H9 (cell line): ENCODE data around the gene UTP20. TPM values are rescaled to one million over a fixed set of nuclear protein-coding genes. Genes with fewer than 3 reads are reported as not detected.

Experiments
- DNase-seq: peaks from one replicate; pipeline ENCODE4 v3.0.0-alpha.2; 2017
- H2AFZ ChIP-seq: one replicate; pipeline ENCODE4 v1.6.1; 2013; ENCODE audit warnings: mild to moderate bottlenecking, low read length, control low read depth, moderate library complexity
- H2AK5ac ChIP-seq: 2 replicates; pipeline ENCODE4 v1.6.1; 2013; ENCODE audit warnings: low read length, control low read depth, mixed read lengths; ENCODE audit not compliant: insufficient read length
- H2BK120ac ChIP-seq: one replicate; pipeline ENCODE4 v1.6.1; 2013; ENCODE audit warnings: low read depth, mild to moderate bottlenecking, low read length, control low read depth, inconsistent platforms; ENCODE audit not compliant: poor library complexity, severe bottlenecking
- H2BK12ac ChIP-seq: 2 replicates; pipeline ENCODE4 v1.6.1; 2013; ENCODE audit warnings: low read length, control low read depth, mixed read lengths, low read depth; ENCODE audit not compliant: insufficient read length
- H2BK15ac ChIP-seq: 2 replicates; pipeline ENCODE4 v1.6.1; 2013; ENCODE audit warnings: low read depth, low read length, control low read depth
- H2BK20ac ChIP-seq: one replicate; pipeline ENCODE4 v1.6.1; 2013; ENCODE audit warnings: low read depth, mild to moderate bottlenecking, low read length, control low read depth, inconsistent platforms; ENCODE audit not compliant: poor library complexity, severe bottlenecking
- H2BK5ac ChIP-seq: 2 replicates; pipeline ENCODE4 v1.6.1; 2013; ENCODE audit warnings: low read length, control low read depth, mixed read lengths; ENCODE audit not compliant: insufficient read length
- H3K14ac ChIP-seq: 2 replicates; pipeline ENCODE4 v1.6.1; 2013; ENCODE audit warnings: low read length, control low read depth; ENCODE audit not compliant: insufficient read depth
- H3K18ac ChIP-seq: 2 replicates; pipeline ENCODE4 v1.6.1; 2013; ENCODE audit warnings: low read depth, mild to moderate bottlenecking, mixed read lengths, low read length, control low read depth; ENCODE audit not compliant: insufficient read length
- H3K23ac ChIP-seq: 2 replicates; pipeline ENCODE4 v1.6.1; 2013; ENCODE audit warnings: low read length, control low read depth, mixed read lengths, low read depth; ENCODE audit not compliant: insufficient read length
- H3K23me2 ChIP-seq: 2 replicates; pipeline ENCODE4 v1.6.1; 2013; ENCODE audit warnings: low read depth, mild to moderate bottlenecking, mixed read lengths, low read length, control low read depth; ENCODE audit not compliant: insufficient read length, poor library complexity, severe bottlenecking
- H3K27ac ChIP-seq: 2 replicates; pipeline ENCODE4 v1.5.1; 2013; ENCODE audit warnings: low read length, control low read depth, mixed read lengths, low read depth; ENCODE audit not compliant: insufficient read length
- H3K27me3 ChIP-seq: 2 replicates; pipeline ENCODE4 v1.6.1; 2013; ENCODE audit warnings: low read length, control low read depth, inconsistent platforms; ENCODE audit not compliant: insufficient read depth
- H3K4ac ChIP-seq: 2 replicates; pipeline ENCODE4 v1.6.1; 2013; ENCODE audit warnings: low read depth, mild to moderate bottlenecking, control low read depth, inconsistent platforms, low read length, moderate library complexity
- H3K4me1 ChIP-seq: 2 replicates; pipeline ENCODE4 v1.6.1; 2013; ENCODE audit warnings: low read length, control low read depth, inconsistent platforms; ENCODE audit not compliant: insufficient read depth
- H3K4me2 ChIP-seq: 2 replicates; pipeline ENCODE4 v1.6.1; 2013; ENCODE audit warnings: low read length, control low read depth, mixed read lengths; ENCODE audit not compliant: insufficient read length, insufficient read depth
- H3K56ac ChIP-seq: 2 replicates; pipeline ENCODE4 v1.6.1; 2013; ENCODE audit warnings: low read depth, mild to moderate bottlenecking, mixed read lengths, low read length, control low read depth; ENCODE audit not compliant: insufficient read length
- H3K79me1 ChIP-seq: 2 replicates; pipeline ENCODE4 v1.6.1; 2013; ENCODE audit warnings: low read depth, mild to moderate bottlenecking, moderate library complexity, low read length, control low read depth, inconsistent platforms; ENCODE audit not compliant: insufficient read depth, poor library complexity, severe bottlenecking
- H3K79me2 ChIP-seq: 2 replicates; pipeline ENCODE4 v1.6.1; 2013; ENCODE audit warnings: low read length, control low read depth, inconsistent platforms; ENCODE audit not compliant: insufficient read depth
- H3K9ac ChIP-seq: 2 replicates; pipeline ENCODE4 v1.6.1; 2013; ENCODE audit warnings: low read length, control low read depth, mixed read lengths; ENCODE audit not compliant: insufficient read length; ENCODE audit errors: extremely low read depth
- H3K9me3 ChIP-seq: one replicate; pipeline ENCODE4 v1.6.1; 2013; ENCODE audit warnings: low read depth, low read length, inconsistent platforms; ENCODE audit not compliant: control insufficient read depth
- H3T11ph ChIP-seq: one replicate; pipeline ENCODE4 v1.6.1; 2013; ENCODE audit warnings: mild to moderate bottlenecking, low read length, control low read depth, inconsistent platforms
- H4K20me1 ChIP-seq: one replicate; pipeline ENCODE4 v1.6.1; 2013; ENCODE audit not compliant: control insufficient read depth, insufficient read length, insufficient read depth
- H4K5ac ChIP-seq: 2 replicates; pipeline ENCODE4 v1.6.1; 2013; ENCODE audit warnings: low read depth, mild to moderate bottlenecking, mixed read lengths, low read length, control low read depth; ENCODE audit not compliant: insufficient read length
- H4K8ac ChIP-seq: replicated peaks from 2 replicates; pipeline ENCODE4 v1.6.1; 2013; ENCODE audit warnings: low read length, control low read depth, mixed read lengths, low read depth; ENCODE audit not compliant: insufficient read length
- H4K91ac ChIP-seq: 2 replicates; pipeline ENCODE4 v1.6.1; 2013; ENCODE audit warnings: low read depth, mild to moderate bottlenecking, moderate library complexity, mixed read lengths, low read length, control low read depth; ENCODE audit not compliant: insufficient read length
- H3K27ac Mint-ChIP-seq, 3 experiments: 2 replicates in 2 of 3; 3 replicates in 1 of 3; pipeline ENCODE4 v1.8.0; 2020 to 2021; ENCODE audit warnings: mixed read lengths in 3 of 3, mild to moderate bottlenecking in 1 of 3, moderate library complexity in 1 of 3
- H3K27me3 Mint-ChIP-seq: 2 replicates; pipeline ENCODE4 v1.8.0; 2021; ENCODE audit warnings: low read depth, mild to moderate bottlenecking, moderate library complexity, mixed read lengths
- H3K36me3 Mint-ChIP-seq, 3 experiments: 2 replicates in 2 of 3; 3 replicates in 1 of 3; pipeline ENCODE4 v1.8.0; 2020 to 2021; ENCODE audit warnings: low read depth in 3 of 3, mixed read lengths in 3 of 3; ENCODE audit not compliant: insufficient read depth in 1 of 3
- H3K4me1 Mint-ChIP-seq, 2 experiments: 2 replicates each; pipeline ENCODE4 v1.8.0; 2020; ENCODE audit warnings: mixed read lengths in 2 of 2
- H3K4me3 Mint-ChIP-seq, 2 experiments: 2 replicates in 1 of 2; 3 replicates in 1 of 2; pipeline ENCODE4 v1.8.0; 2020 to 2021; ENCODE audit warnings: mild to moderate bottlenecking in 2 of 2, mixed read lengths in 2 of 2, moderate library complexity in 1 of 2
- H3K9me3 Mint-ChIP-seq, 2 experiments: 2 replicates in 1 of 2; 3 replicates in 1 of 2; pipeline ENCODE4 v1.8.0; 2020; ENCODE audit warnings: mild to moderate bottlenecking in 2 of 2, mixed read lengths in 2 of 2, moderate library complexity in 1 of 2
- WGBS: extraction: QIAGEN DNeasy Blood & Tissue Kit; methylation state at CpG from one replicate; pipeline ENCODE4 v1.1.7; 2013; ENCODE audit warnings: missing lambda C conversion rate, low lambda C conversion rate, mixed read lengths; ENCODE audit not compliant: insufficient read length; ENCODE audit errors: extremely low coverage; 5-methylcytosine and 5-hydroxymethylcytosine counted together
- total RNA-seq: library from RNA; stranded (reverse); gene quantifications from 2 replicates; pipeline ENCODE4 v1.2.1, GENCODE V29; 2021
- TF ChIP-seq, protein P1 (sequence below): fragments of 200-600 bp; sonication (generic); conservative IDR thresholded peaks from 3 replicates; pipeline ENCODE4 v1.8.0; 2021; ENCODE audit warnings: antibody characterized with exemption, mild to moderate bottlenecking

Gene UTP20
- total RNA-seq, 1 experiment from 2014 or later = 38.3 TPM

DNA sequence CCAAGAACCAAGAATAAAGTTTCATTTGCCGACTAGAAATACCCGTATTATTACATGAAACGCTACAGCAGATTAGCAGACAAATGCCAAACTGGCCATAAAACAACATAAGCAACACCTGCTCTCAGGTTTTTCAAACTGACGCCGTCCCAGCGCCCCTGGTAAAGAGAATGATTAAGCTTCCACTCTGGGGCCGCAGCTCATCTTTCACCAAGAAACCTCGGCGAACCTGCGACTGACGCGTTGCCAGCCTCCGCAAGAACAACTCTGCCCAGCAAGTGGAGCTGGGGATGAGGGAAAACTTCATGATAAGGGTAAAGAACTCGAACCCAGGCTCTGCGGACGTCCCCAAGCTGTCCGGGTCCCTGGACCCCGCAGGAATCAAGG, 127.1 kb downstream of the UTP20 start:
- Histone ChIP-seq H3K14ac (no peak overlapping the region), H2BK12ac (no peak overlapping the region), H2BK5ac (no peak overlapping the region), H3K4me1 (no peaks in the 10 kb centered on the region), H2AK5ac (no peak overlapping the region), H3K79me2 (peaks cover 8% of the 10 kb centered on the region; the same call in 1 of the 2 replicates), H3K9ac (peak overlapping the region; percentile 88), H3K23me2 (peaks cover 11% of the 10 kb centered on the region), H2BK20ac (no peak overlapping the region), H4K20me1 (no peaks in the 10 kb centered on the region), H4K91ac (no peak overlapping the region), H3T11ph (no peak overlapping the region), H3K18ac (no peak overlapping the region), H3K9me3 (no peaks in the 10 kb centered on the region), H3K4ac (no peak overlapping the region), H3K27ac (no peak overlapping the region), H3K23ac (no peak overlapping the region), H4K5ac (no peak overlapping the region), H4K8ac (no peak overlapping the region), H3K4me2 (peak overlapping the region; percentile 86), H2AFZ (no peak overlapping the region), H2BK15ac (no peak overlapping the region), H3K79me1 (peaks cover 2% of the 10 kb centered on the region), H3K27me3 (no peaks in the 10 kb centered on the region), H2BK120ac (no peak overlapping the region), H3K56ac (no peak overlapping the region)
- Mint-ChIP-seq H3K4me1 (peaks cover 8 to 9% of the 10 kb centered on the region in 2 experiments), H3K9me3 (peaks cover 0 to 3% of the 10 kb centered on the region in 2 experiments; a peak in 1 of 5 replicates), H3K27ac (peak overlapping the region; percentile 96 to 99 (median 99); a peak in 6 of 7 replicates), H3K4me3 (peak overlapping the region; percentile 95 to 99), H3K27me3 (no peaks in the 10 kb centered on the region), H3K36me3 (peaks cover 0 to 9% (median 6%) of the 10 kb centered on the region in 3 experiments; a peak in 4 of 7 replicates)
- no peak for DNase-seq
- TF ChIP-seq, protein P1, sequence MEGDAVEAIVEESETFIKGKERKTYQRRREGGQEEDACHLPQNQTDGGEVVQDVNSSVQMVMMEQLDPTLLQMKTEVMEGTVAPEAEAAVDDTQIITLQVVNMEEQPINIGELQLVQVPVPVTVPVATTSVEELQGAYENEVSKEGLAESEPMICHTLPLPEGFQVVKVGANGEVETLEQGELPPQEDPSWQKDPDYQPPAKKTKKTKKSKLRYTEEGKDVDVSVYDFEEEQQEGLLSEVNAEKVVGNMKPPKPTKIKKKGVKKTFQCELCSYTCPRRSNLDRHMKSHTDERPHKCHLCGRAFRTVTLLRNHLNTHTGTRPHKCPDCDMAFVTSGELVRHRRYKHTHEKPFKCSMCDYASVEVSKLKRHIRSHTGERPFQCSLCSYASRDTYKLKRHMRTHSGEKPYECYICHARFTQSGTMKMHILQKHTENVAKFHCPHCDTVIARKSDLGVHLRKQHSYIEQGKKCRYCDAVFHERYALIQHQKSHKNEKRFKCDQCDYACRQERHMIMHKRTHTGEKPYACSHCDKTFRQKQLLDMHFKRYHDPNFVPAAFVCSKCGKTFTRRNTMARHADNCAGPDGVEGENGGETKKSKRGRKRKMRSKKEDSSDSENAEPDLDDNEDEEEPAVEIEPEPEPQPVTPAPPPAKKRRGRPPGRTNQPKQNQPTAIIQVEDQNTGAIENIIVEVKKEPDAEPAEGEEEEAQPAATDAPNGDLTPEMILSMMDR = no peak
- WGBS = no CpG with 5 or more reads among the region's 18 CpGs
